Activated naive CD8-positive, alpha-beta T cell treated with anti-CD3 and anti-CD28 coated beads, Interleukin-2, amount 50 U/mL, for 24 hours (primary cell): Measurements from ENCODE around the gene ALS2.

ENCODE experiments used
- ATAC-seq: fragments of 150-1000 bp; cut with Tn5 transposase; one replicate; pipeline ENCODE4 v1.10.0; 2021
- DNase-seq: peaks from one replicate; pipeline ENCODE4 v3.0.0; 2021
- H3K27ac Mint-ChIP-seq: one replicate; pipeline ENCODE4 v1.8.0; 2021; ENCODE audit warnings: mild to moderate bottlenecking, mixed read lengths
- H3K27me3 Mint-ChIP-seq: one replicate; pipeline ENCODE4 v1.8.0; 2021; ENCODE audit warnings: mixed read lengths
- H3K36me3 Mint-ChIP-seq: one replicate; pipeline ENCODE4 v1.8.0; 2021; ENCODE audit warnings: low read depth, mixed read lengths
- H3K4me1 Mint-ChIP-seq: one replicate; pipeline ENCODE4 v1.8.0; 2021; ENCODE audit warnings: mixed read lengths
- H3K4me3 Mint-ChIP-seq: one replicate; pipeline ENCODE4 v1.8.0; 2021; ENCODE audit warnings: mild to moderate bottlenecking, moderate library complexity, mixed read lengths
- H3K9me3 Mint-ChIP-seq: one replicate; pipeline ENCODE4 v1.8.0; 2021; ENCODE audit warnings: mixed read lengths

ALS2 gene

GRCh38 chr2:201660293-201660895 is 120.3 kb downstream of the ALS2 start:
- H3K4me1 Mint-ChIP-seq = no peaks in the 10 kb centered on the region
- no peaks in the 10 kb centered on the region for H3K9me3 Mint-ChIP-seq
- H3K27me3 Mint-ChIP-seq = peaks cover 2% of the 10 kb centered on the region
- H3K36me3 Mint-ChIP-seq = no peaks in the 10 kb centered on the region
- H3K27ac Mint-ChIP-seq = no peak overlapping the region
- no peak overlapping the region for H3K4me3 Mint-ChIP-seq
- DNase-seq (no peak), ATAC-seq (no peak)

GRCh38 chr2:201656740-201657139 is 124.0 kb downstream of the ALS2 start:
- DNase-seq (no peak), ATAC-seq (no peak)
- Mint-ChIP-seq H3K27me3 (peaks cover 8% of the 10 kb centered on the region), H3K4me3 (no peak overlapping the region), H3K27ac (no peak overlapping the region), H3K36me3 (no peaks in the 10 kb centered on the region), H3K4me1 (peaks cover 4% of the 10 kb centered on the region), H3K9me3 (no peaks in the 10 kb centered on the region)

GRCh38 chr2:201656102-201656501 is 124.6 kb downstream of the ALS2 start:
- Mint-ChIP-seq H3K4me3 (no peak overlapping the region), H3K4me1 (peaks cover 4% of the 10 kb centered on the region), H3K27ac (no peak overlapping the region), H3K36me3 (no peaks in the 10 kb centered on the region), H3K9me3 (no peaks in the 10 kb centered on the region), H3K27me3 (peaks cover 8% of the 10 kb centered on the region)
- ATAC-seq (no peak), DNase-seq (no peak)

- H3K4me1 Mint-ChIP-seq = peaks cover 4% of the 10 kb centered on the region
- no peak overlapping the region for H3K27ac Mint-ChIP-seq
- no peak for DNase-seq
Measured at GRCh38 chr2:201654616-201655384, 125.9 kb downstream of the ALS2 start.

GRCh38 chr2:201653221-201653620 is 127.5 kb downstream of the ALS2 start:
- H3K4me3 Mint-ChIP-seq = no peak overlapping the region
- H3K9me3 Mint-ChIP-seq = no peaks in the 10 kb centered on the region
- H3K4me1 Mint-ChIP-seq = peaks cover 4% of the 10 kb centered on the region

More at GRCh38 chr2:201654616-201655384, 125.9 kb downstream of the ALS2 start:
- H3K36me3 Mint-ChIP-seq = no peaks in the 10 kb centered on the region
- H3K4me3 Mint-ChIP-seq = no peak overlapping the region
- H3K9me3 Mint-ChIP-seq = no peaks in the 10 kb centered on the region
- ATAC-seq = no peak
- H3K27me3 Mint-ChIP-seq = peaks cover 6% of the 10 kb centered on the region

More at GRCh38 chr2:201653221-201653620, 127.5 kb downstream of the ALS2 start:
- H3K27me3 Mint-ChIP-seq = peaks cover 6% of the 10 kb centered on the region
- ATAC-seq = no peak
- no peak for DNase-seq
- H3K27ac Mint-ChIP-seq = no peak overlapping the region
- H3K36me3 Mint-ChIP-seq = no peaks in the 10 kb centered on the region
